GM19035 (cell line): ENCODE results near the gene EMC8.
"Not testable (repeated sequence)": the region's sequence is repeated elsewhere in the genome, so short reads cannot be mapped to it uniquely, and the experiment has no call there.

ENCODE experiments used
- ATAC-seq: cut with Tn5 transposase; IDR thresholded peaks from one replicate; pipeline ENCODE4 v1.9.1; 2021; ENCODE audit not compliant: unreplicated experiment

EMC8 gene

DNA sequence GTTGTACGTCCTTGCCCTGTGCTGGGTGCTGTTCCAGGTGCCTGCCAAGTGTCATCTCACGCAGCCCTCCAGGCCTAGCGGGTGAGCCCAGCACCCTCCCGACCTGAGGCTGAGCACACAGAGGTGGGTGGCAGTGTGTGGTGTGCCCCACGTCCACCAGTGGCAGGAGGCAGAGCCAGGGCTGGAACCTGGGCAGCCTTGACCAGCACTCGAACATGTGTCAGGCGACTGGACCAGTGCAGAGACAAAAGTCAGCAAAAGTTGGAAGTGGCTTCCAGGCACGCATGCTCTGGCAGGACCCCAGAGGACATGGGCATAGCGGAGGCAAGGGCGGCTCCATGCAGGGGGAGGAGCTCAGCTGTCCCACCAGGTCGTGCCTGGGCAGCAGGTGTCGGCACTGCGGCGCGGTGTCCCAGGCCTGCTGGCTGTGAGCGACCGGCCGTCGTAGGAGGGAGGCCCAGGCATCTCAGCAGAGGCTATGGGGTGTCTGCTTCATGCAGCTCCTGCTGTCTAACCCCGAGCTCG is 35.9 kb upstream of the EMC8 start:
- no peak for ATAC-seq

DNA sequence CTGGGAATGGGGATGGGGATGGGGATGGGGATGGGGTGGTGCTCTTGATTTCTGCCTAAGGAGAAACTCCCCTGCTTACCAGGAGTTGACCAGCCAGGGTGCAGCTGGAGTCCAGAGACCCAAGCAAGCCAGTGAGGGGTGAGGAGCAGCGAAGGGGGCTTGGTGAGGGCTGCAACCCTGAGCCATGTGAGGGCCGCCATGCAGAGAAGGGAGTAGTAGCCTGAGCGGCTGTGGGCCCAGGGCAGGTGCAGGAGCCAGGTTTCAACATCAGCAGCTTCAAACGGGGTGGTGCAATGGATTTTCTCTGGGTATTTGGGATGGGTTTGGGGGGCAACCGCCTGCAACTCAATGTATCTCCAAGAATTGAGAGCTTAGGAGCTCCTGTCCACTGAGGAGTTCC is 35.4 kb upstream of the EMC8 start:
- ATAC-seq, result no peak

DNA sequence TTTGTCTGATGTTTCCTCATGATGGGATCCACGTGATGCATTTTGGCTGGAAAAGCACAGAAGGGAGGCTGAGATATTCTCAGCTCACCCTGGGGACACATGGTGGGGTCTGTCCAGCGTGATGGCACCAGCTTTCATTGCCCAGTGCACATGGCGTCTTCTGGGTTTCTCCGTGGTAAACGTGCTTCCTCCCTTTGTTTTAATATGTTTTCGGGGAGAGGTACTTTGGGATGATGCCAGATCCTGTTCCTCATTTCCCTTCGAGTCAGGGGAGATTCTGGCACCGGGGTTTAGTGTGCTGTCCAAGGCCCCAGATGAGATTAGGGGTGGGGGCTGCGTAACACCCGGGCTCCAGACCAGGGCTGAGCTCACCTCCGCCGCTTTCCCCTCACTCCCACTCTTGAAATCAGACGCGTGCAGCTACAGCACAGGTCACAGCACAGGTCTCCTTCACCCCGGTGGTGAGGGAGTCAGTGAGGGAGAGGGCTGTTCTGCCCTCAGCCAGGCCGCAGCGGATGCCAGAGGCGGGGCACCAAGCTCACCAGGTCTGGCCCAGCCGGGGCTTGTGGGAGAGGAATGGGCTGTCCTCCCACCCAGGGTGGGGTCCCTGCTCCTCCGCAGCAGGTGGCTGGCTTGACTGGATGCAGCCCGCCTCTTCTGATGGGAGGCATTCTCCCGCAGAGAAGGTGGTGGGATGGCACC is 34.0 kb upstream of the EMC8 start:
- ATAC-seq, result no peak

DNA sequence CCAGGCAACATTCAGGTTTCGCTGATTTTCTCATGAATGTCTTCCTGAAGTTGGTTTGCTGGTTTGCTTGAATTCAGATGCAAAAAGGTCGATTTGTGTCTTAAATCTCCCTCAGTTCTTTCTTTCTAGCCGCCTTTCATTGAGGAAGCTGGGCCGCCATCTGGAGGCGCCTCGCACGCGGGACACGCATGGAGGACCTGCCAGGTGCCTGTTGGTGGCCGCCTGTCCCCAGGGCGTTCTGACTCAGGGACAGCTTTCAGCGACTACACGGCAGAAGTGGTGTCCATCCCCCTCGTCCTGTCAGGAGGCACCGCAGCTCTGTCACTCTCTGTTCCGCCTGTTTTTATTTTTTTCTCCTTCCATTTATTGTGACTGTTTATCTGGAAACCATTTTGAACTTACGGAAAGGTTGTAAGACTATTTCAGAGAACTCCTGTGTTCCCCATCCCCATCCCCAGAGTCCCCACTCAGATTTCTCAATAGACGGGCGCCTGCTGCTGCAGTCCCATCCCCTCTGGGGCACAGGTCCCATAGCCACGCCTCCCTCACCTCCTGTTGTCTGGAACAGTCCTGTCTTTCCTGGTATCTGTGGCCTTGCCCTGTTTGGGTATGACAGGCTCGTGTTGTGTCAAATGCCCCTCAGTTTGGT is 33.4 kb upstream of the EMC8 start:
- no peak for ATAC-seq

DNA sequence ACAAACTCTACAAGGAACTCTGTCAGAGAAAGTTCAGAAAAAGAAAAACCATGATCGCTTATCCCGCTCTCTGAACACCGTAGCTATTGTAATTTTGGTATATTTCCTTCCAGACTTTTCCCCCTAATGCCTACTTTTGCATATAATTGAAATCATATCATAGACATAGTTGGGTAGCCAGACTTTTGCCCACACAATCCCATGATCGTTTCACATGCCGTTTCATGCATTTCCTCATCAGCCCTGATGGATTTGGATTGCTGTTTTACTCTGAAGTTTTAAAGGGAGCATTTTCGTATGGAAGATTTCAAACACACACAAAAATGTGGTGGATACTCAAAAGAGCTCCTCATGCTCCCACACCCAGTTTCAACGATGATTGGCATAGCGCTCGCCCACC is 31.5 kb upstream of the EMC8 start:
- ATAC-seq, result no peak

DNA sequence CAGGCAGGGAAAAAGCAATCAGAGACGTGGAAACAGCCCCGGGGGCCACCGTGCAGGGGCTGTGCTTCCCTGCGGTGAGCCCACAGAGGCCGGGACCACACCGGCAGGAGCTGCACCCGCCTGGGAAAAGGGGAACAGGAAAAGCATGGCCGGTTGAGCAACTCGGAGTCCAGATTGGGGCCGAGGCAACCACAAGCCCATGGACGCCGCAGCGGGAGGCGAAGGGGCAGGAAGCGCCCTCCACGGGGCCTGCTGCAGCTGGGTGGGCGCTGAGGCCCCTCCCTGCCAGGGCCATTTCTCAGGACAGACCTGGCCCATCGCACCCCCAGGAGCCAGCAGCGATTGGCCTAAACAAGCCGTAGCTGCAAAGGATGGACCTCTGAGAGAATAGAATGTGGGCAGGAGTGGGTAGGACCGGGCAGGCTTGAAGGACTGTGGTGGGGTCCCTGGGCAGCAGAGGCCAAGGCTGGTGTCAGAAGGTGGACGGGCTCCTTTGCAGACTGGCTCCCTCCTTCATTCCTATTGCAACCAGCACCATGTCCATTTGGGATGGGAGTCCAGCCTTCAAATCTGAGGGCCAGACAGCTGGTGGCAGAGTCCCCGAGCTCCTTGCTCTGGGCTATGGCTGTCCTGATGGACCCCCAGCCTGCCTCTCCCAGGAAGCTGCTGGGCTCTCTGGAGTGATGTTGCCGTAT is 30.6 kb upstream of the EMC8 start:
- ATAC-seq, result no peak

DNA sequence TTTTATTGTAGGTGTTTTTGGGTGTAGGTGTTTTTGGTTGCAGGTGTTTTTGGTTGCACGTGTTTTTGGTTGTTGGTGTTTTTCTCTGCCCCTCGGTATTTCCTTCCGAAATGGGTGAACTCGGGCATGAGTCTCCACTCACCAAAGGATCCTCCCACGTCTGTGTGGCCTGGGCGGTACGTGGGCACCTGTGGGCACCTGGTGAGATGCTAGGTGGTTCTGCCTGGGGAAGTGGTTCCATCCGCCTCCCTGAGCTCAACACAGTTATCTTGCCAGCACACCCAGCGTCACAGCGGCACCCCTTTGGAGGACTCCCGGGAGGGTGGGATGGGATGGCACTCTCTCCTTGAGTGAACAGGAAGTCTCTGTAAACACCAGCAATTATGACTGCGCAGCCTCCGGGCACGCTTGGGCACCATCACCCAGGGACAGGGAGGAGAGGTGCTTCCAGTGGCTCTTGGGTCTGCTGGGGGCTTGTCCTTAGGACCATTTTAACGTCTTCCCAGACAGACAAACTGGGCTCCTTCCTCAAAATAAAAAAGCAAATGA is 29.9 kb upstream of the EMC8 start:
- no peak for ATAC-seq

DNA sequence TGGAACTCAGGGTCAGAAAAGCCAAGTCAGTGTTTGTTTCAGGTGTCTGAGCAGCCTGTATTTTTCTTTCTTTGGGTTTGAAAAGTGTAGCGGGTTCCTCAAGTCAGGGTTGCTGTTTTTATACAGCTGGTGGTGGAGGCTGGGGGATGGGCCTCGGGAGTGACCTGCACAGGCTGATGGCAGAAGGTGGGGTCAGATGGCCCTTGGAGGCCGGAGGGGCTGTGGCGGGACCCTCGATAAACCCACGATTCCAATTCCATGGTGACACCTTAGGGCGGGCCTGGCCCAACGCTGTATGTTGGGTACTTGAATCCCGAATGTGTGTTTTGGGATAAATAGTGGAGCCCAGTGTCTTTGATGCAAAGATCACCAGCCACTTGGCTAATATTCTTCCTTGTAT is 28.8 kb upstream of the EMC8 start:
- ATAC-seq, result no peak

DNA sequence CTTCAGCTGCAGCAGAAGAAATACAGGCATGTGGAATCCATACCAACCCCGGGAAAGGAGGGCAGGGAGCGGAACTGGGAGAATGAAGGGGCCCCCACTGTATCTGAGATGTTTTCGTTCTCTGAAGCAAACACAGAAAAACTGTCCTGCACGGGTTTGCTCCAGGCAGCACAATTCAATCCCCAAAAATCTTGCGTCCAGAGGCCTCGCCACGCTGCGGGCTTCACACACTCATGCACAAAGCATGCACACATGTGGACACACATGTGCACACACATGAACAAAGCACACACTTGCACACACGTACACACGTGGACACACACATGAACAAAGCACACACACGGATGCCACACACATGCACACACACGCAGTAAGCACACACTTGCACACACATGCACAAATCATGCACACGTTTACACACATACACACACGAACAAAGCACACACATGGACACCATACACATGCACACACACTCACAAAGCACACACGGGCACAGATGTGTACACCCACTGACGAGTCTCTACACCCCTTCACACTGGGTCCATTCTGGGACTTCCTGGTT is 27.4 kb upstream of the EMC8 start:
- ATAC-seq, result no peak

DNA sequence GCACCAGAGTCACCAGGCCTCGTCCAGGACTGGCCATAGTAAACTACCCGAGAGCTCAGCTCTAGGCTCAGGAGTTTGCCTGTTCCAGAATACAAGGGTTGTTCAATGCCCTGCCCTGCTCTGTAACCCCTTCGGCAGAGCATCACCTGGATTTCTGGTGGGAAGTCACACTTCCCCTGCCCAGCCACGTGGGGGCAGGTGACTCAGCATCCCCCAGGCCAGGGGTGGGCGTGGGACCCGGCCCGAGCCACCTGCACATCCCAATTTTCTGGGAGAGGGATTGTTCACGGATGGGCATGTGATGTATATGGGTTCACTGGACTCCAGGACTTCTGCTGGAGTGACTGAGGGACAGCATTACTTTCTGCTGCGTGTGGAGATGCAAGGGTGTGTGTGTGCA is 26.0 kb upstream of the EMC8 start:
- ATAC-seq, result no peak

DNA sequence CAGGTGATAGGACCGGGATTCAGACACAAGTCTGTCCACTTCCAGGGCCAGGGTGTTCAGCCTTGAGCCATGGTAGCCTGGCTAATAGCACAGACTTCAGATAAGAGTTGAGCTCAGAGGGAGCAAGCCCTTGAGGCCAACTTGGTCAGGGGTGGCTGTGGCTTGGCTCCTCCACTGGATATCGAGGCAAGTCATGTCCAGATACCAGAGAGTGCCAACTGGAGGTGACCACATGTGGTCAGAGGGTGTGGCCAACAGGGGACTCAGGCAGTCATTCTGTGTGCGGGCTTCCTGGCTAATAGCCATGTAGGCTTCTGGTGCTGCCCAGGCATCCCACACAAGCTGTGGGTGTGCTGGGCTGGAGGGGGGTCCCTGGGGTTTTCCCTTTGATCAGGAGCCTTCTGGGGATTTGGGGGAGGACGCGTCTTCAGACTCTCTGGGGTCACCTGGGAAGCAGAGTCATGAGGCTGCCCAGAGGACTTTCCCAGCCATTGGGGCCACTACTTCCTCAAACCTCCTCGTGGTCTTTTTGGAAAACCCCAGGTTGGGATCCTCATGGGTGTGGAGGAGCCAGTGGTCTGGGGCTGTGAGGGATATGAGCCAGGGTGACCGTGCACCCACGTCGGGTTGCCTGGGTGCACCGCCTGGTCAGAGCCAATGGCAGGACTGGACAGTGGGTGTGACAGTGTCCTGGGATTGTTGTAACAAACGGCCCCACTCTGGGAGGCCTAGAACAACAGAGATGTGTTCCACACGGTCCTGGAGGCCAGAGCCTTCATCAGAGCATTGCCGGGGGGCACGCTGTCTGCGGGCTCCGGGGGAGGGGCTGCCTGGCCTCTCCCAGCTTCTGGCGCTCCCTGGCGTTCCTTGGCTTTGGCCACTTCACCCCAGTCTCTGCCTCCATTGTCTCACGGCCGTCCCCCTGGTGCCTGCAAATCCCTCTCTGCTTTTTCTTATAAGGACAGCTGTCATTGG is 25.1 kb upstream of the EMC8 start:
- ATAC-seq, result no peak

DNA sequence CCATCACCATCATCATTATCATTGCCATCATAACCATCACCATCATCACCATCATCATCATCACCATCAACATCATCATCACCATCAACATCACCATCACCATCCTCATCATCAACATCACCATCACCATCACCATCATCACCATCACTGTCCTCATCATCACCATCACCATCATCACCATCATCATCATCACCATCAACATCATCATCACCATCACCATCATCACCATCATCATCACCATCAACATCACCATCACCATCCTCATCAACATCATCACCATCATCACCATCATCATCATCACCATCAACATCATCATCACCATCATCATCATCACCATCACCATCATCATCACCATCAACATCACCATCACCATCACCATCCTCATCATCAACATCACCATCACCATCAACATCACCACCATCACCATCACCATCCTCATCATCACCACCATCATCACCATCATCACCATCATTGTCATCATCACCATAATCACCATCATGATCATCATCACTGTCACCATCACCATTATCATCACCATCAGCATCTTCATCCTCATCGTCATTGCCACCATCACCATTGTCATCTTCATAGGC is 24.1 kb upstream of the EMC8 start:
- ATAC-seq, result no peak

DNA sequence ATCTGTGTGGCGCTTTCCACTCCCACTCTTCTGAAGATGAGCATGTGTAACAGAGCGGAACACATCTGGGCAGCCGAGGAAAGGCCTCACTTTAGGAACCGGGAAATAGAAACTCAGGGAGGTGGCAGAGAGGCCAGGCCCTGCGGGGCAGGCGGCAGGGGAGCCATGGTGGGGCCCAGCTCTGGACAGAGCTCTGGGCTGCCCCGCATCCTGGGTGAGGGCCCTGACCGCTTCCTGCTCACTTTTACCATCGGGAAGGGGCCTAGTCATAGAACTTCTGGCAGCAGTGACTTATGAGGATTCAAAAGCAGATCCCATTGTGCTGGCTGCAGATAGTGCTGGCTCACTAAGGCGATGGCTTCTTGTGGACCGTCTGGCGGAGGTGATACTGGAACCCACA is 22.8 kb upstream of the EMC8 start:
- ATAC-seq, result no peak

DNA sequence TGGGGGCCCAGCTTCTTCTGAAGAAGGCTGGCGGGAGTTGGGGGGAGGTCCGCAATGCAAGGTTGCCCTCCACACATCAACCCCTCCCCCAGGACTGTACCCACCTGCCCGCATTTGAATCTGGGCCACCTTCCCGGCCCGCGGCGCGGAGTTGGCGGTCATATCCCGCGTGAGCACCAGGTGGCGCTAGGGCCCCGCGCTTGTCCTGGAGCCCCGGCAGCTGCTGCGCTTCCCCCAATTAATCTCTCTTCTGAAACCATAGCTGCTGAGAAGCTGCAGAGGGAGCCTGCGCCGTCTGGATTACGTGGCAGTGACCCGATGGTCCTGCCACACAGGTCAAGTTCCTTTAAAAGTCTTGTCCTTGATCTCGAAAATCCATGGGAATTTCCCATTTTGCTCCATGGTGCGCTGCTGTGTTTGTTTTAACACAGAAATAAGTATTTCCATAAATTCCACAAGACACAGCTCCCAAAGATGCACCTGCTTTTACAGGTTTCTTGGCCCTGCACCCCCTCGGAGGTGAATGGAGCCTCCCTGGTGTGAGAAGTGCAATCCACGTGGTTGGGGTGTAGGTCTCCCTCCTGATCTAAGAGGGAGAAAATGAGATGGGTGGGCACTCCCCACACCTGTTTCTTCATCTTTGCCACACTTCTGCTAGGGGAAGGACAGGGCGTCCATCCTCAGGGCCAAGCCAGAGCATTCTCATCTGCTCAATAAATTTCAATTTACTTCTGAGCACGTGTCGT is 22.2 kb upstream of the EMC8 start:
- ATAC-seq, result peak; percentile 68

DNA sequence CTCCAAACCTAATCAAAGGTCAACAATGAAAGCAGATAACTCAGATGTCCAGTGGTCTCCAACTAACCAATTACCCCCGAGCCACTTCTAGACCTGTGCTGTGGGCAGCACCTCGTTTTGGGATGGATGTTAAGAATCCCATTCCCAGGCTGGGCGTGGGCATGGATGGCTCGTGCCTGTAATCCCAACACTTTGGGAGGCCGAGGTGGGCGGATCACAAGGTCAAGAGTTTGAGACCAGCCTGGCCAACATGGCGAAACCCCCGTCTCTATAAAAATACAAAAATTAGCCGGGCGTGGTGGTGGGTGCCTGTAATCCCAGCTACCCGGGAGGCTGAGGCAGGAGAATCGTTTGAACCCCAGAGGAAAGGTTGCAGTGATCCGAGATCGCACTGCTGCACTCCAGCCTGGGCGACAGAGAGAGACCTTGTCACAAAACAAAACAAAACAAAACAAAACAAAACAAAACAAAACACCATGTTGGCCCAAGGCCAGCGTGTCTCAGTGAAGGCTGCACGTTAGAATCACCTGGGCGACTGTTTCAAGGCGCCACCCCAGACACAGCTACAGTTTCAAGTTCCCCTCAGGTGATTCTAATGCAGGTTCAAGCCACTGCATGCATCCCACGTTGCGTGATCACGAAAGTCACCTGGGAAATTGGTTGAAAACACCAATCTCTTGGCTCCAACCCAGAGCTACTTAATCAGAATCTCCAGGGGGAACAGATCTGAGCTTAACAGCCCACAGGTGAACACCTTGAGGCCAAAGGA is 21.4 kb upstream of the EMC8 start:
- no peak for ATAC-seq

DNA sequence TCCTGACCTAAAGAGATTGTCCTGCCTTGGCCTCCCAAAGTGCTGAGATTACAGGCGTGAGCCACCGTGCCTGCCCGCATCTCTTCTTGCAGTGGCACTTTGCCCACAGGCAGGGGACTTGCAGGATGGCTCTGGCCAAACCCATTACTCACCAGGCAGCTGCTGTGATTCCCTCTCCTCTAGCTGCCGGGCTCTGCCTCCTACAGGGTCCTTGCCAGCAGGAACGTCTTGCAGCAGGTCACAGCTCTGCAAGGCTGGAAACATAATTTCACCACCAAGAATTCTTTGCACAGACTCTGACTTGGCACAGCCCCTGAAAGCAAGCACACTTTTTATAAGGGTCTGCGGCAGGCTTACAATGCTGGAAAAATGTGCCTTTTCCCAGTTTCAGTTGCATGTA is 20.4 kb upstream of the EMC8 start:
- ATAC-seq, result no peak

DNA sequence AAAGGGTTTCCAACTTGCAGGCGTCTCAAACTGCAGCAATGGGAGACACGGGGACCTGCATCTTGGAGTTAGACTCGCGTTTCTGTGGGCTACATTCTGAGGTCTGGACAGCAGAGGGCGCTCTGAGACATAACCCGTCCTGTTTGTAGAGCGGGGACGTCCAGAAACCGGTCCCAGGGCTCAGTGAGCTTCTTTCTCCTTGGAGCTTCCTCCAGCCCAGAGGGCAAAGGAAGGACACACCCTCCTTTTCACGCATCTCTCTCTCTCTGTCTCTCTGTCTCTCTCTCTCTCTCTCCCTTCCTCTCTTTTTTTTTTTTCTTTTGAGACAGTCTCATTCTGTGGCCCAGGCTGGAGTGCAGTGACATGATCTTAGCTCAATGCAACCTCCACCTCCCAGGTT is 19.9 kb upstream of the EMC8 start:
- no peak for ATAC-seq

DNA sequence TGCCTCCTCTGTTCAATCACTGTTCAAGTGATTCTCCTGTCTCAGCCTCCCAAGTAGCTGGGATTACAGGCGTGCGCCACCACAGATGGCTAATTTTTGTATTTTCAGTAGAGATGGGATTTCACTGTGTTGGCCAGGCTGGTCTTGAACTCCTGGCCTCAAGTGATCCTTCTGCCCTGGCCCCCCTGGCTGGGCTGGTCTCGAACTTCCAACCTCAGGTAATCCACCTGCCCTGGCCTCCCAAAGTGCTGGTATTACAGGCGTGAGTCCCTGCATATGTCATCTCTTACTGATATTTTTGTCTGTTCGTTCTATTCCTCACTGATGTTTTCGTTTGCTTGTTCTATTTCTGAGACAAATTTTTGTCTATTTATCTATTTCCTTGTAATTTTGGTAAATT is 17.9 kb upstream of the EMC8 start:
- not testable (repeated sequence) for ATAC-seq

DNA sequence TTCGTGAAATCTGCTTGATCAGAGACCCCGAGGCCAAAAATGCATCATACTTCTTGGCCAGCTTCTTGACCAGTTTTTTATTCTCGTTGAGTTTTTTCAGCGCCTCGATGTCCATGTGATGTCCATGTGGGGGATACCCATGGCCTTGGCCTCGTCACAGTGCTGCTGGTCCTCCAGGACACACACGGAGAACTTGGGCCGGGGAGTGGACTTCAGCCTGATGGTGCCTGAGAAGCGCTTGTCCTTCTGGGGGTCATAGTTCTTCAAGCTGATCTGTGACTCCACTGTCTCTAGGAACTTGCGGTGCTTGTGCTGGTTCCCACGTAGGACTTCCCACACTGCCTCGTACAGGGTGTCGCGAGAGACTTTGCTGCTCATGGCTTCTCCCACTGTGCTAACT is 16.8 kb upstream of the EMC8 start:
- no peak for ATAC-seq
